ENCODE measurements around the gene SLC25A19. TPM values are rescaled to one million over a fixed set of nuclear protein-coding genes. Genes with fewer than 3 reads are reported as not detected.
"Not testable (repeated sequence)": the region's sequence is repeated elsewhere in the genome, so short reads cannot be mapped to it uniquely, and the experiment has no call there.

Gene SLC25A19
- total RNA-seq, 2 experiments from 2014 or later: 103 to 107 TPM

GRCh38 chr17:75265614-75266315 is 23.5 kb downstream of the SLC25A19 start:
- Mint-ChIP-seq H3K27ac (no peak overlapping the region), H3K4me3 (no peak overlapping the region), H3K36me3 (peaks cover 22% of the 10 kb centered on the region)

DNA sequence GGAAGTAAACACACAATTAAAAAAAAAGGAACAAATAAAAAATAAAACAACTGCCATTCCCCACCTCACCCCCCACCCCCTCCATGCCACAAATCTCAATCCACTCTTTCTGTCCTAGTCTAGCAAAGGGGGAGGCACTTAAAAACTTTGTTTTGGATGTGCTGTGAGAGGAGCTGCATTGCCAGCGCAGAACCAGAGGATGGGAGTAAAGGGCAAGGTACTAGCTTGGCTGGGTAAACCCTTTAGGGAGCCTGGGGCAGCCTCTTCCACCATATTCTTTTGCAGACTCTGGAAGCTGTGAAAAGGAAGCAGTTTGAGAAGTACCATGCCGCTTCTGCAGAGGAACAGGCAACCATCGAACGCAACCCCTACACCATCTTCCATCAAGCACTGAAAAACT is 26.2 kb downstream of the SLC25A19 start:
- H3K4me1 Mint-ChIP-seq: peaks cover 34% of the 10 kb centered on the region
- H3K9me3 Mint-ChIP-seq: no peaks in the 10 kb centered on the region
- H3K27ac Mint-ChIP-seq: peak overlapping the region; percentile 100
- no peaks in the 10 kb centered on the region for H3K27me3 Mint-ChIP-seq
- peaks cover 30% of the 10 kb centered on the region for H3K36me3 Mint-ChIP-seq
- peak overlapping the region; percentile 99 for H3K4me3 Mint-ChIP-seq
- no peak for DNase-seq

More at GRCh38 chr17:75265614-75266315, 23.5 kb downstream of the SLC25A19 start:
- H3K9me3 Mint-ChIP-seq: no peaks in the 10 kb centered on the region
- H3K4me1 Mint-ChIP-seq: peaks cover 30% of the 10 kb centered on the region
- DNase-seq: no peak
- H3K27me3 Mint-ChIP-seq: no peaks in the 10 kb centered on the region

GRCh38 chr17:75262112-75262606 is 27.1 kb downstream of the SLC25A19 start:
- H3K4me1 Mint-ChIP-seq: peaks cover 39% of the 10 kb centered on the region
- H3K36me3 Mint-ChIP-seq: peaks cover 32% of the 10 kb centered on the region
- DNase-seq: no peak
- H3K9me3 Mint-ChIP-seq: no peaks in the 10 kb centered on the region
- H3K27ac Mint-ChIP-seq: peak overlapping the region; percentile 100
- H3K27me3 Mint-ChIP-seq: no peaks in the 10 kb centered on the region
- peak overlapping the region; percentile 99 for H3K4me3 Mint-ChIP-seq

DNA sequence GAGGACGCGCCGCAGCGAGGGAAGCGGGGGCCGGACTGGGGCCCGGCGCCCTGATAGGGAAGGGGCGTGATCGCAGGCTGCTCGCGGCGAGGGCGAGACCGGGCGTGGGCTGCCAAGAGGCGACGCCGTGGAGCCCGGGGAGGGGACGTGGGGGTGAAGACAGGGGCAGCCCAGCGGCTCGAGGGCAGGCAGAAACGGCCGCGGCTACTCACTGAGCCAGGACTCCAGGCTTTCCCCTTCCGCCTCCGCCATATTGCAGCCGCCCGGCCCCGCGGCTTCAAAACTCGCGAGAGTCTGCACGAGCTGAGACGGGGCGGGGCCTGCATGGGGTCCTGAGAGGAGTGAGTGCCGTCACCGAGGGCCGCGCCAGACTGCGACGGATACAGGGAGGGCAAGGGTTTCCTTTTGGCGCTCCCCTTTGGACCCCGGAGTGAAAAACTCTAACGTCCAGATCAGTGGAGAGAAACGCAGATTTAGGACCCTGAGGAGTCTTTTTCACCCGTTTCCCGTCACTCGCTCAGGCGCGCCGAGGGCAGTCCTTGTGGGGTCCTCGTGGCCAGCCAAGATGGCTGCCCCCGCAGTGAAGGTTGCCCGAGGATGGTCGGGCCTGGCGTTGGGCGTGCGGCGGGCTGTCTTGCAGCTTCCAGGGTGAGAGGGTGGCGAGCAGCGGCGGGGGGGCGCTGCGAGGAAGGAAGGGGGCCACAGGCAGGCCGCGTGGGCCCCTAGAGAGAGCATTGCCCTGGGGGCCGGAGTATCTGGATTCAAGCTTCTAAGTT is 27.7 kb downstream of the SLC25A19 start, which contains the start of the genes GGA3 and MRPS7:
Gene GGA3, minus strand, starts transcription at position 271 of the 776 bp plus-strand sequence. Its CDS starts 19 bp downstream, at position 252.
Gene MRPS7, plus strand, starts transcription at position 544 of the 776 bp plus-strand sequence. Its CDS starts 22 bp downstream, at position 566.
- H3K4me1 Mint-ChIP-seq: peaks cover 43% of the 10 kb centered on the region
- no peaks in the 10 kb centered on the region for H3K9me3 Mint-ChIP-seq
- H3K4me3 Mint-ChIP-seq: peak within 1 kb of the TSS; percentile 99
- H3K27me3 Mint-ChIP-seq: no peaks in the 10 kb centered on the region
- H3K27ac Mint-ChIP-seq: peak within 1 kb of the TSS; percentile 100
- peaks cover 29% of the 10 kb centered on the region for H3K36me3 Mint-ChIP-seq
- peak; percentile 97 for DNase-seq

- no peak for DNase-seq
Observed at GRCh38 chr17:75260641-75261335, 28.4 kb downstream of the SLC25A19 start.

GRCh38 chr17:75257228-75257627 is 32.0 kb downstream of the SLC25A19 start:
- Mint-ChIP-seq H3K27ac (peak overlapping the region; percentile 20), H3K36me3 (peaks cover 12% of the 10 kb centered on the region), H3K4me1 (peaks cover 64% of the 10 kb centered on the region)
- not testable (repeated sequence) for H3K27me3 Mint-ChIP-seq, H3K9me3 Mint-ChIP-seq, H3K4me3 Mint-ChIP-seq, DNase-seq

More at GRCh38 chr17:75260641-75261335, 28.4 kb downstream of the SLC25A19 start:
- Mint-ChIP-seq H3K4me1 (peaks cover 49% of the 10 kb centered on the region), H3K27me3 (no peaks in the 10 kb centered on the region), H3K9me3 (no peaks in the 10 kb centered on the region), H3K36me3 (peaks cover 27% of the 10 kb centered on the region), H3K27ac (peak overlapping the region; percentile 100), H3K4me3 (peak overlapping the region; percentile 99)

GRCh38 chr17:75255954-75256698 is 33.1 kb downstream of the SLC25A19 start:
- H3K27me3 Mint-ChIP-seq, DNase-seq, H3K9me3 Mint-ChIP-seq, H3K4me3 Mint-ChIP-seq: not testable (repeated sequence)
- Mint-ChIP-seq H3K4me1 (peaks cover 72% of the 10 kb centered on the region), H3K27ac (peak overlapping the region; percentile 49), H3K36me3 (peaks cover 16% of the 10 kb centered on the region)

DNA sequence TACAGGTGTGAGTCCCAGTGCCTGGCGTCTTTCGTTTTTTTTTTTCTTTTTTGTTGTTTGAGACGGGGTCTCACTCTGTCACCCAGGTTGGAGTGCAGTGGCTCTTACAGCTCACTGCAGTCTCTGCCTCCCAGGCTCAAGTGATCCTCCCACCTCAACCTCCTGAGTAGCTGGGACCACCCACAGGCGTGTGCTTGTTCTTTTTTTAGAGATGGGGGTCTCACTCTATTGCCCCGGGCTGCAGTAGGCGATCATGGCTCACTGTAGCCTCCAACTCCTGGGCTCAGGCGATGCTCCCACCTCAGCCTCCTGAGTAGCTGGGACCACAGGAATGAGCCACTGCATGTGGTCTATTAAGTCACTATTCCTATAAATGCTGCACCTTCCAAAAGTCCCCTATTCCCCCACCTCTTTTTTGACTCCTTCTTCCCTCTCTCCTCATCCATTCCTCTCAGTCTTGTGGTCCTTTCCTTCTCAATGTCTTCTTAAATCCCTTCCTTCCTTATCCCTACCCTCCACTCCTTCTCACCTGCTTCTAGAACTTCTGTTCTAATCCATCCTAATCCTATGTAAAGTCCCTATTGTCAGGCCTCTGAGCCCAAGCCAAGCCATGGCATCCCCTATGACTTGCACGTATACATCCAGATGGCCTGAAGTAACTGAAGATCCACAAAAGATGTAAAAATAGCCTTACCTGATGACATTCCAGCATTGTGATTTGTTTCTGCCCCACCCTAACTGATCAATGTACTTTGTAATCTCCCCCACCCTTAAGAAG is 37.0 kb downstream of the SLC25A19 start:
- no peaks in the 10 kb centered on the region for H3K27me3 Mint-ChIP-seq
- no peak for DNase-seq
- peaks cover 77% of the 10 kb centered on the region for H3K4me1 Mint-ChIP-seq
- no peak overlapping the region for H3K4me3 Mint-ChIP-seq
- peak overlapping the region; percentile 83 for H3K27ac Mint-ChIP-seq
- peaks cover 19% of the 10 kb centered on the region for H3K36me3 Mint-ChIP-seq
- no peaks in the 10 kb centered on the region for H3K9me3 Mint-ChIP-seq

DNA sequence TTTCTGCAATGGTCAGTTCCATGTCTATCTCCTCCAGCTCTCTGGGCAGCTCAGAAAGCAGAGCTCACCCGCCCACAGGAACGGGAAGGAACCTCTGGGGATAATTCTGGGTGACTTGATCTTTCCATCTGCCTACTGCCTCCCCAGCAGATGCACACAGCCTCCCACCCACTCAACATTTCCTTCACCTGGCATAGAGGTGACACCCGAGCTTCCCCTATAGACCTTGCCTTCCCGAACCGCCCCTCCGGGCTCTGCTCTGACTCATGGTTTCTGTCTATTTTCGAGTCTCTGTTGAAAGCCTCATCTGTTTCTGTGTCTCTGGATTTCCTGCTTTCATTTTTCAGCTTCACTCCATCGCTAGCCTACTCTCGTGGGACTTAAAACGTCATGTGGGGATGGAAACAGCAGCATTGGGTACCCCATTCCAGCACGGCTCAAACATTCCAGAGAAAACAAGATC is 39.2 kb downstream of the SLC25A19 start:
- Mint-ChIP-seq H3K36me3 (peaks cover 24% of the 10 kb centered on the region), H3K27me3 (no peaks in the 10 kb centered on the region), H3K4me3 (peak overlapping the region; percentile 75), H3K9me3 (no peaks in the 10 kb centered on the region), H3K4me1 (peaks cover 72% of the 10 kb centered on the region), H3K27ac (peak overlapping the region; percentile 95)
- DNase-seq: peak; percentile 90

DNA sequence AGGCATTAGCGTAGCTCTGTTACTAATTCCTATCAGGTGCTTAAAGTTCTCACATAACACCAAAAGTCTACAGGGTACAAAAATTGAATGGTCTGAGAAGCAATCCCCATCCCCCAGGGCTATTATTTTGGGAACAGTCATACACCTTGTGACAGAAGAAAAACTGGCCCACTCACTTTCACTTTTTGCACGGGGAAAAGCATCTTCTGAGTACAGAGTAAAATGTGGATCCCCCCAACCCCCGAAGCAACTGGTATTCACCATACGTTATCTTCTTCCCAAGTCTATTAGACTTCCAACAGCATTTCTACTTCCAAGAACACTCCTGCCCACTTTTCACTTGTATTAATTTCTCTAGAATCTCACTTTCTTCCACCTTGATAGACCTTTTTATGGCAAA is 39.7 kb downstream of the SLC25A19 start:
- Mint-ChIP-seq H3K27me3 (no peaks in the 10 kb centered on the region), H3K36me3 (peaks cover 25% of the 10 kb centered on the region), H3K27ac (peak overlapping the region; percentile 95), H3K4me3 (peak overlapping the region; percentile 75), H3K4me1 (peaks cover 70% of the 10 kb centered on the region), H3K9me3 (no peaks in the 10 kb centered on the region)
- DNase-seq: no peak

GRCh38 chr17:75246404-75246803 is 42.8 kb downstream of the SLC25A19 start:
- DNase-seq: no peak
- peak overlapping the region; percentile 22 for H3K27ac Mint-ChIP-seq
- H3K4me1 Mint-ChIP-seq: peaks cover 70% of the 10 kb centered on the region
- no peaks in the 10 kb centered on the region for H3K9me3 Mint-ChIP-seq
- H3K36me3 Mint-ChIP-seq: peaks cover 42% of the 10 kb centered on the region
- no peaks in the 10 kb centered on the region for H3K27me3 Mint-ChIP-seq
- no peak overlapping the region for H3K4me3 Mint-ChIP-seq

- H3K4me3 Mint-ChIP-seq: no peak overlapping the region
- H3K27me3 Mint-ChIP-seq: no peaks in the 10 kb centered on the region
- no peaks in the 10 kb centered on the region for H3K9me3 Mint-ChIP-seq
- H3K27ac Mint-ChIP-seq: peak overlapping the region; percentile 71
- H3K4me1 Mint-ChIP-seq: peaks cover 66% of the 10 kb centered on the region
- DNase-seq: no peak
- H3K36me3 Mint-ChIP-seq: peaks cover 38% of the 10 kb centered on the region
Observed at GRCh38 chr17:75245011-75245410, 44.2 kb downstream of the SLC25A19 start.

GRCh38 chr17:75244133-75244866 is 44.9 kb downstream of the SLC25A19 start:
- peak overlapping the region; percentile 71 for H3K27ac Mint-ChIP-seq
- H3K27me3 Mint-ChIP-seq: no peaks in the 10 kb centered on the region
- no peaks in the 10 kb centered on the region for H3K9me3 Mint-ChIP-seq
- peak; percentile 18 for DNase-seq
- peaks cover 60% of the 10 kb centered on the region for H3K4me1 Mint-ChIP-seq
- H3K36me3 Mint-ChIP-seq: peaks cover 35% of the 10 kb centered on the region
- no peak overlapping the region for H3K4me3 Mint-ChIP-seq

Measured in activated naive CD8-positive, alpha-beta T cell treated with anti-CD3 and anti-CD28 coated beads for 36 hours (primary cell).